Adipocyte (in vitro differentiated cells): Measurements from ENCODE around the gene RHBDL3.

Experiments used
- DNase-seq: peaks from one replicate; pipeline ENCODE4 v3.0.0-alpha.2; 2015; ENCODE audit warnings: low read depth
- H3K27me3 ChIP-seq: replicated peaks from 2 replicates; pipeline ENCODE4 v1.7.0; 2013; ENCODE audit warnings: mild to moderate bottlenecking, low read length, moderate library complexity; ENCODE audit not compliant: control insufficient read depth, insufficient read depth
- H3K36me3 ChIP-seq: 2 replicates; pipeline ENCODE4 v1.7.0; 2013; ENCODE audit warnings: low read length, mild to moderate bottlenecking, moderate library complexity; ENCODE audit not compliant: control insufficient read depth, insufficient read depth, severe bottlenecking
- H3K4me1 ChIP-seq: 2 replicates; pipeline ENCODE4 v1.7.0; 2013; ENCODE audit warnings: mild to moderate bottlenecking, low read length, moderate library complexity; ENCODE audit not compliant: control insufficient read depth, insufficient read depth
- H3K4me3 ChIP-seq: 2 replicates; pipeline ENCODE4 v1.7.0; 2013; ENCODE audit warnings: mild to moderate bottlenecking, low read length, moderate library complexity
- H3K9ac ChIP-seq: 2 replicates; pipeline ENCODE4 v1.7.0; 2013; ENCODE audit warnings: mild to moderate bottlenecking, low read length, moderate library complexity
- H3K9me3 ChIP-seq: 2 replicates; pipeline ENCODE4 v1.7.0; 2013; ENCODE audit warnings: mild to moderate bottlenecking, low read length, moderate library complexity; ENCODE audit not compliant: control insufficient read depth

Gene RHBDL3

GRCh38 chr17:32279891-32280716 lies 14.5 kb downstream of the RHBDL3 start:
- Histone ChIP-seq H3K4me1 (peaks cover 16% of the 10 kb centered on the region), H3K9me3 (no peaks in the 10 kb centered on the region), H3K9ac (no peak overlapping the region), H3K4me3 (no peak overlapping the region), H3K36me3 (no peaks in the 10 kb centered on the region), H3K27me3 (peaks cover 21% of the 10 kb centered on the region)
- no peak for DNase-seq

DNA sequence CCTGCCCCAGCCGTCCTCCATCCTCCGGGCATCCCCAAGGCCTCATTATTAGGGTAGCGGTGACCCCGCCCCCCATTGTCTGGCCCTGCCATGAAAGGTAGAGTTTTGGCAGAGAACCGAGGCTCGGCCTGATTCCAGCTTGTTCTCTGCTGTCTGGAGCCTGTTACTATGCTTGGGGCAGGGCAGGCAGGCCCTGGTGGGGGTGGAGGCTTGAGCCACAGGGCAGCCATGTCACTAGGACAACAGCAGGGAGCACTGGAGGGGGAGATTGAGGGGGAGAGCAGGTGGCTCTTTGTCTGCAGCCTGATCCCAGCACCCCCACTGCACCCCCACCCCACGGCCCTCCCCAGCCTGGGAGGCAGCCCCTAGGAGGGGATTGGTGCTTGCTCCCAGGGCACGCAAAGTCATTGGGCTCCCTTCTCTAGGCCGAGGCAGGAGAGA lies 15.4 kb downstream of the RHBDL3 start:
- Histone ChIP-seq H3K27me3 (peaks cover 21% of the 10 kb centered on the region), H3K9me3 (no peaks in the 10 kb centered on the region), H3K4me1 (peaks cover 7% of the 10 kb centered on the region), H3K36me3 (no peaks in the 10 kb centered on the region), H3K9ac (no peak overlapping the region), H3K4me3 (no peak overlapping the region)
- no peak for DNase-seq

DNA sequence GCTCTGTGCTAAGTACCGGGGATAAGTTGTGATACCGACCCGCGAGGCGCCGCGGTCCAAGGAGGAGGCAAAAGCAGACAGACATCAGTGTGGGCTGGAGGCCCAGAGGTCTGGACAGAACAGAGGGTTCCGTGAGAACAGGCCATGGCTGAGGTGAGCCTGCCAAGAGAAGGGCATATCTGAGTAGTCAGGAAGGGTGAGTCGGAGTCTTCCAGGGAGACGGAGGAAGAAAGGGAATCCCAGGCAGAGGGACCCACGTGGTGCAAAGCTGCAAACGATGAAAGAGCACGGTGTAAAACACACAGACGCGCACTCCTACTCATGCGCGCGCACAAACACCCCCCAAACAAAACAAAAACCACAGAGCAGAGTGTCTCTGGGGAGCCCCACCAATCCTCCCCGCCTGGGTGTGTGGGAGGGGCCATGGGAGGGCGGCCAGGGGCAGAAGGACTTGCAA lies 18.1 kb downstream of the RHBDL3 start:
- Histone ChIP-seq H3K36me3 (no peaks in the 10 kb centered on the region), H3K9me3 (no peaks in the 10 kb centered on the region), H3K4me1 (no peaks in the 10 kb centered on the region), H3K9ac (no peak overlapping the region), H3K4me3 (no peak overlapping the region), H3K27me3 (peaks cover 19% of the 10 kb centered on the region)
- DNase-seq: no peak

- peaks cover 16% of the 10 kb centered on the region for H3K27me3 ChIP-seq
- DNase-seq: no peak
- H3K4me3 ChIP-seq: no peak overlapping the region
- no peaks in the 10 kb centered on the region for H3K9me3 ChIP-seq
- H3K9ac ChIP-seq: no peak overlapping the region
- H3K4me1 ChIP-seq: no peaks in the 10 kb centered on the region
- H3K36me3 ChIP-seq: no peaks in the 10 kb centered on the region
These were observed 19.7 kb downstream of the RHBDL3 start for GRCh38 chr17:32285306-32285705.

DNA sequence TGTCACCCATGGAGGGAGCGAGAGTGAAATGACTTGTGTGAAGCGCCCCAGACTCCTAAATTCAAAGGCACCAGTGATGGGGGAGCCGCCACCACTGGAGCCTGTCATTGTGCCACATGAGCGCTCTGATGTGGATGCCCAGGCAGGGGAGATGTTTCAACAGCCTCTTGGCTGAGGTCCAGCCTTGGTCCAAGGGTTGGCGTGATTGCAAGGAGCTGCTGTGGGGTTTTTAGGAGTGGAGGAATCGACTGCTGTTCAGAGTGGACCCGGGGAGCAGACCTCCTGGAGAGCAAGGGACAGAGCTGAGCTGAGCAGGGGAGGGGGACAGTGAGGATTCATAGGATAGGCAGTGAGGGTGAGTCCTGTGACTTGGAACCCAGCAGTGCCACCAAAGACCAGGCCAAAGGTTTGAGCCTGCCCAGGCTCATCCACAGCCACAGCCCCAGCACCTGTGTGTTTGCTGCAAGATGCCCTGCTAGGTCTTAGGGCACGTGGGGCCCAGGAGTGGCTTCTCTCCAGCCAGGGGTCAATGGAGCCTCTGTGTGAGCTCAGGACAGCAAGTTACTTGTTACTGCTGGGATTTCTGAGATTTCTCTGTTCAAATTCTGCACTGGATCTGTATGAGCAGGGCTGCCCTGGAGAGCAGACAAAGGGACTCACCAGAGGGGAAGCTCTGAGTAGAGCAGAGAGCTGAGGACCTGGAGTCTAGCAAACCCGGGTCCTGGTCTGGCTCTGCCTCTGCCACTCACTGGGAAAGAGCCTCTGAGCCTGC lies 20.3 kb downstream of the RHBDL3 start:
- Histone ChIP-seq H3K36me3 (no peaks in the 10 kb centered on the region), H3K4me3 (no peak overlapping the region), H3K9me3 (no peaks in the 10 kb centered on the region), H3K27me3 (peaks cover 17% of the 10 kb centered on the region), H3K9ac (no peak overlapping the region), H3K4me1 (no peaks in the 10 kb centered on the region)
- no peak for DNase-seq

DNA sequence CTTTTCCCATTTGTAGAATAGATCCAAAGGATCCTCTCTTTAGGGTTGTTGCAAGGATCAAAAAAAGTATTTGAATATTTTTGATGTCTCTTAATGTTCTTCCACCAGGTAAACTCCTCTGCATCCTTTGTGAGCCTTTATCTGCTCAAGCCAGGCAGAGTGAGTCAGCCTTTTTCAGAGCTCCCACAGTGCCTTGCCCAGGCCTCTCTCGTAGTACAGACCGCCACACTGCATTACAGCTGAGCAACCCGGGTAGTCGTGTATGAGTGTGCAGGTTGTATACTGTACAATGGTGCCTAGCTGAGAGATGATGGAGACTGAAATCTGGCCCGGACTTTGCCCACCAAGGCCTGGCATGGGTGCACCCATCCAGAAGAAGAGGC lies 20.9 kb downstream of the RHBDL3 start:
- Histone ChIP-seq H3K36me3 (no peaks in the 10 kb centered on the region), H3K9ac (no peak overlapping the region), H3K9me3 (no peaks in the 10 kb centered on the region), H3K4me1 (no peaks in the 10 kb centered on the region), H3K27me3 (peaks cover 17% of the 10 kb centered on the region), H3K4me3 (no peak overlapping the region)
- DNase-seq: no peak

- H3K9me3 ChIP-seq: no peaks in the 10 kb centered on the region
- no peak for DNase-seq
- H3K27me3 ChIP-seq: peaks cover 17% of the 10 kb centered on the region
- no peaks in the 10 kb centered on the region for H3K4me1 ChIP-seq
- no peaks in the 10 kb centered on the region for H3K36me3 ChIP-seq
- no peak overlapping the region for H3K9ac ChIP-seq
- H3K4me3 ChIP-seq: no peak overlapping the region
These were observed 22.3 kb downstream of the RHBDL3 start for GRCh38 chr17:32287804-32288511.

DNA sequence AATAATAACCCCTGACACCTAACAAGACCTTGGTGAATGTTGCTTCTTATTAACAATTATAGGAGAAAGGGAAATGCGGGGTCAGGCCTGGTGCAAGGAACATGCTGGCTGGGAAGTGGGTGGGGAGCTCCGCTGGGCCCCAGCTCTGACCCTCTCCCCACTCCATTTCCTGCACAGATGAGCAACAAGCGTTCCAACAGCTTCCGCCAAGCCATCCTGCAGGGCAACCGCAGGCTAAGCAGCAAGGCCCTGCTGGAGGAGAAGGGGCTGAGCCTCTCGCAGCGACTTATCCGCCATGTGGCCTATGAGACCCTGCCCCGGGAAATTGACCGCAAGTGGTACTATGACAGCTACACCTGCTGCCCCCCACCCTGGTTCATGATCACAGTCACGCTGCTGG lies 23.0 kb downstream of the RHBDL3 start:
- no peak for DNase-seq
- H3K9me3 ChIP-seq: no peaks in the 10 kb centered on the region
- H3K27me3 ChIP-seq: peaks cover 17% of the 10 kb centered on the region
- no peaks in the 10 kb centered on the region for H3K36me3 ChIP-seq
- H3K9ac ChIP-seq: no peak overlapping the region
- H3K4me1 ChIP-seq: no peaks in the 10 kb centered on the region
- H3K4me3 ChIP-seq: no peak overlapping the region

DNA sequence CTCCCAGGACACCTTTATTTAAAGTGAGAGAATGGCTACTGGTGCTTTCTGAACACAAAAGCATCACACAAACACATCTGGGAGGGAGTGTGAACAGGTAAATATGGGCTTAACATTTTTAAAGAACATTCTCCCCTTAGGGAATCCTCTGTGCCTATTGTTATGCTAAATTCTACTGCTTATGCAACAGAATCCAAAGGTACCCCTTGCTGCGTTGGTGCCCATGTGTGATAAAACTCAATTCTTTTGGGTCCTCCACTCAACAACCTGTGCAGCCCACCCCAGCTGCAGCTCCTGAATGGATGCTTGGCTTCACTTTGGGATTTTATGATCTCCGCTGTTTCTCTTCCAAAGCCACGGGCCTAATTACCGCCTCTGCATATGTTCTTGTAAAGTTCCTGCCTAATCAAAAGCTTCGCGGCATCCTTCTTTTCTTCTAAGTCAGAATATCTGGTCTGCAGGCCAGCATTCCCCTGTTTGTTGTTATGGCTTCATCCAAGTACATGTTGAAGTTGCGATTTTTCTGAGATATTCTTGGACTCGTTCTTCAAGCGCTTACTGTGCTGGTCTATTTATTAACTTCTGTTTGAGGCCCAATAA lies 23.9 kb downstream of the RHBDL3 start:
- H3K36me3 ChIP-seq: no peaks in the 10 kb centered on the region
- H3K9me3 ChIP-seq: no peaks in the 10 kb centered on the region
- peaks cover 17% of the 10 kb centered on the region for H3K27me3 ChIP-seq
- DNase-seq: no peak
- no peaks in the 10 kb centered on the region for H3K4me1 ChIP-seq
- no peak overlapping the region for H3K4me3 ChIP-seq
- no peak overlapping the region for H3K9ac ChIP-seq

- H3K4me3 ChIP-seq: no peak overlapping the region
- H3K9me3 ChIP-seq: no peaks in the 10 kb centered on the region
- no peak overlapping the region for H3K9ac ChIP-seq
- peaks cover 20% of the 10 kb centered on the region for H3K27me3 ChIP-seq
- DNase-seq: no peak
- no peaks in the 10 kb centered on the region for H3K36me3 ChIP-seq
- H3K4me1 ChIP-seq: no peaks in the 10 kb centered on the region
These were observed 26.5 kb downstream of the RHBDL3 start for GRCh38 chr17:32292094-32292493.

- peaks cover 15% of the 10 kb centered on the region for H3K27me3 ChIP-seq
These were observed 31.8 kb downstream of the RHBDL3 start for GRCh38 chr17:32297424-32297823.

More at GRCh38 chr17:32297424-32297823, 31.8 kb downstream of the RHBDL3 start:
- DNase-seq: no peak
- Histone ChIP-seq H3K36me3 (no peaks in the 10 kb centered on the region), H3K4me3 (no peak overlapping the region), H3K9ac (no peak overlapping the region), H3K9me3 (no peaks in the 10 kb centered on the region), H3K4me1 (no peaks in the 10 kb centered on the region)
